Endothelial cell of umbilical vein (primary cell): ENCODE results near the gene SPTBN4.

Source experiments
- EZH2 ChIP-seq: IDR thresholded peaks from 2 replicates; pipeline ENCODE4 v1.6.1; 2012; ENCODE audit warnings: borderline replicate concordance, low read depth, mild to moderate bottlenecking, moderate library complexity, low read length, inconsistent platforms; ENCODE audit not compliant: severe bottlenecking
- MYC ChIP-seq: IDR thresholded peaks from one replicate; pipeline ENCODE4 v1.6.1; 2011; ENCODE audit warnings: mild to moderate bottlenecking, low read depth, low read length
- POLR2A ChIP-seq: IDR thresholded peaks from 2 replicates; pipeline ENCODE4 v1.6.1; 2012; ENCODE audit warnings: low read depth, mild to moderate bottlenecking, control low read depth, low read length
- POLR2AphosphoS5 ChIP-seq: IDR thresholded peaks from 2 replicates; pipeline ENCODE4 v1.6.1; 2012; ENCODE audit warnings: low read depth, mild to moderate bottlenecking, control low read depth, low read length, moderate library complexity; ENCODE audit not compliant: insufficient read depth
- TF ChIP-seq, protein P1 (sequence below), 2 donors: IDR thresholded peaks; 1 replicate in 1 of 2; 2 replicates in 1 of 2; pipeline ENCODE4 v1.5.1; 2011; ENCODE audit warnings: low read length in 2 of 2, mild to moderate bottlenecking in 2 of 2, moderate library complexity in 2 of 2, control low read depth in 1 of 2, inconsistent platforms in 1 of 2, low read depth in 1 of 2; ENCODE audit not compliant: insufficient read depth in 1 of 2; ENCODE audit errors: extremely low read depth in 1 of 2

DNA sequence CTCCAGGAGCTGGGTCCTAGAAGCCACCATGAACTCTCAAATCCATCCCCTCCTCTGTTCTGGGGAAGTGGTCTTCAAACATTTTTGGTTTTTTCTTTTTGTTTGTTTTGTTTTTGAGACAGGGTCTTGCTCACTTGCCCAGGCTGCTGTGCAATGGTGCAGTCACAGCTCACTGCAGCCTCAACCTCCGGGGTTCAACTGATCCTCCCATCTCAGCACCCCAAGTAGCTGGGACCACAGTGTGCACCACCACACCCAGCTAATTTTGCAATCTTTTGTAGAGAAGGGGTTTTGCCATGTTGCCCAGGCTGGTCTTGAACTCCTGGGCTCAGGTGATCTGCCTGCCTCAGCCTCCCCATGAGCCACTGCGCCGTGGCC is 8.2 kb upstream of the SPTBN4 start:
- TF ChIP-seq, protein P1, sequence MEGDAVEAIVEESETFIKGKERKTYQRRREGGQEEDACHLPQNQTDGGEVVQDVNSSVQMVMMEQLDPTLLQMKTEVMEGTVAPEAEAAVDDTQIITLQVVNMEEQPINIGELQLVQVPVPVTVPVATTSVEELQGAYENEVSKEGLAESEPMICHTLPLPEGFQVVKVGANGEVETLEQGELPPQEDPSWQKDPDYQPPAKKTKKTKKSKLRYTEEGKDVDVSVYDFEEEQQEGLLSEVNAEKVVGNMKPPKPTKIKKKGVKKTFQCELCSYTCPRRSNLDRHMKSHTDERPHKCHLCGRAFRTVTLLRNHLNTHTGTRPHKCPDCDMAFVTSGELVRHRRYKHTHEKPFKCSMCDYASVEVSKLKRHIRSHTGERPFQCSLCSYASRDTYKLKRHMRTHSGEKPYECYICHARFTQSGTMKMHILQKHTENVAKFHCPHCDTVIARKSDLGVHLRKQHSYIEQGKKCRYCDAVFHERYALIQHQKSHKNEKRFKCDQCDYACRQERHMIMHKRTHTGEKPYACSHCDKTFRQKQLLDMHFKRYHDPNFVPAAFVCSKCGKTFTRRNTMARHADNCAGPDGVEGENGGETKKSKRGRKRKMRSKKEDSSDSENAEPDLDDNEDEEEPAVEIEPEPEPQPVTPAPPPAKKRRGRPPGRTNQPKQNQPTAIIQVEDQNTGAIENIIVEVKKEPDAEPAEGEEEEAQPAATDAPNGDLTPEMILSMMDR (IDR thresholded peaks at IDR 0.05; ENCODE audit: extremely low read depth in 1 of 2, insufficient read depth in 1 of 2, low read depth in 1 of 2, low read length in 2 of 2) = no peak
- TF ChIP-seq EZH2 (no peak), POLR2AphosphoS5 (no peak), POLR2A (no peak), MYC (no peak)
